ENCODE data around the gene BPNT1.
A peak's percentile ranks its signal among the peaks of the same experiment; 100 is the strongest.
"Not testable (repeated sequence)": the region's sequence is repeated elsewhere in the genome, so short reads cannot be mapped to it uniquely, and the experiment has no call there.

Gene BPNT1

DNA sequence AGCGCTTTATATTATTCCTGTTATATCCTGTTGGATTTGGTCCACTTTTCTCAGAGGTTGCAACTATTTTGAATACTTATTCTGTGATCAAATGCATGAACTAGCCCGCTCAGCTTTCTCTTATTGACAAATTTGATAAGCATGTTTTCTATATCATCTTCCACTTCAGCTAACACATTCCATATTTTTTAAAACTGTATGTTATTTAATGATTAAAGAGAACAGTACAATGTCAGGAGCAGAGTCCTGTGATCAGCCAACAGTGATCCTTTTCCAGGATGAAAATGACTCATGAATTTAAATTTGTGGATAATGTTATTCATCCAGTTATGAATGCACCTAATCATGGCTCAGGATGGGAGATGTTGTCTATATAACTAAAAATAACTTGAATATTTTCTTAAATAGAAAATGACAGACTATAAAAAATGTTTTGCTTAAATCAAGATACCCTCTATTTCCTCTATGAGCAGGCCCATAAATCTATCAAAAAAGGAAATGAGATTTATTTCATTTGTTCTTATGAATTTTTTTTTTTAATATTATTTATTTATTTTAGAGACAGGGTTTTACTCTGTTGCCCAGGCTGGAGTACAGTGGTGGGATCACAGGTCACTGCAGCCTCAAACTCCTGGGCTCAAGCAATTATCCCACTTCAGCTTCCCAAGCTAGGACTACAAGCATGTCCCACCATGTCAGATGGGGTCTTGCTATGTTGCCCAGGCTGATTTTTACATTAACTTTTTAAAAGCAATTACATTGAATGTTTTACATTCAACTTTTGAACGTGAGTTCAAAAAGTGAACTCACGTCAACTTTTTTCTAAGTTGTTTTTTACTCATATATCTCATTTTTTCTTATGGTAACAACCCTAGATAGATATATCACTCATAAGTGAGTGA is 12.5 kb downstream of the BPNT1 start:
- DNase-seq, result no peak

GRCh38 chr1:220067269-220068204 is 22.1 kb downstream of the BPNT1 start:
- DNase-seq, result no peak

DNA sequence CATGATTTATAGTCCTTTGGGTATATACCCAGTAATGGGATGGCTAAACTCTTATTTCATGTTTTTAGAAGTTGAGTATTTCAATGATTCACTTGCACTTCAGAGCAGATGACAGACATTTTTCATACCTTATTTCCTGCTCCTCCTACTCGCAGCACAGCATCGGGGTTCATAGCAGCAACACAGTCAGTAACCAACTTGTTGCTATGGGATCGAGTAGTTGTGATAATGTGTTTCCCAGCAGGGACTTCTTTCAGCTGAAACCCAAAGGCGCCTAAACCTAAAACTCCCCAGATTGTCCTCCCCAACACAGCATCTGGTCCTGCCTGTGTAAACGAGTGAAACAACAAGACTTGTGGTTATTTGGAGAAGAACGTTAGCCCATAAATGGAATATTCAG is 27.0 kb downstream of the BPNT1 start:
- no peak for DNase-seq

GRCh38 chr1:220060876-220061275 is 28.7 kb downstream of the BPNT1 start:
- DNase-seq, result no peak

DNA sequence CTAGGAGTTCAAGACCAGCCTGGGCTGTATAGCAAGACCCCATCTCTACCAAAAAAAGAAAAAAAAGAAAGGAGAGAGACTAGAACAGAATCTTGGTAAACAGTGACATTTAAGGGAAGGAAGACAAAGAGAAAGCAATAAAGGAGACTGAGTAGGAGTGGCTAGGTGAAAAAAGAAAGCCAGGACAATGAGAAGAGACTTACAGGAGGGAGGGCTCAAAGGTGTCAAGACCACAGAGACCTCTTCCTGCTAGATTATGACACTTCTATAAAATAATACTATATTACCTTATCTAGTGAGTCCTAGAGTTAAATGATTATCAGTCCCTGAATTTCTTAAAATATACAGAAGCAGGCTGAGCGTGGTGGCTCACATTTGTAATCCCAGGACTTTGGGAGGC is 33.2 kb downstream of the BPNT1 start:
- no peak for DNase-seq

DNA sequence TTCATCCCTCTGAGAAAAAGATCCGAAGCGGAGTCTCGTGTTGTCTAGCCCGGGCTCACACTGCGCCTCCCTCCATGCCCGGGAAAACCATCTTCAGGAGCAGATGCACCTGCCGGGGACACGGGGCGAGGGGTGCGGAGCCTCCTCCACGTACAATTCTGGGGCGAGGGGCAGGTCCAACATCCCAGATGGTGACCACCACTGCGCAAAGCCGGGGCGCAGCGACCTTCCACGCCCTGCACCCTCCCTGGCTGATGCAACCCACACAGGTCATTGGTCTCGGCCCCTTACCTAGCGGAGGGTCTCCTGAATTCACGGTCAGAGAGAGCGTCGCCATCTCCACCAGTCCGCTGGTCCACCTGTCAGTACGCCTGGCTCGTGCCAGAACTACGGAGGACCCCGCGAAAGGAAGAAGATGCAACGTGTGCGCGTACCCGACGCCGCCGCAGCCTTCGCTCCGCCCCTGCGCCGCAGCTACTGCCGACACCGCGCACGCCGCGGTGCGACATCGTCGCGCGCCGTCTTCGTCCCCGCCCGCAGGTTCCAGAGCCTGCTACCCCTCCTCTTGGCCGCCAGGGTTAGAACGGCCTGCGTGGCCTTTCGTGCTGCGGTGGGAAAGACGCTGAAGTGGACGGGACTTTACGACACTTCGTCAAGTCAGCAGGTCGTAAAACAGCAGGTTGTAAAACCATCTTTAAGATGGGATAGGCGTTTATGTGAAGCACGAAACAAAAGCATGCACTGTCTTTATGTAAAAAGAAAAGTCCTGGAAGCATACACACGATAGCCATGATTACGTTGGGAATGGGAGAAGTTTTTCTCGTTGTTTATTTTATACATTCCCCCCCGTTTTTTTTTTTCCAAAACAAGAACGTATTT is 43.3 kb downstream of the BPNT1 start, which contains the start of gene EPRS1:
Gene EPRS1 (minus strand): TSS at position 454 of the 879 bp plus-strand sequence. CDS start 117 bp downstream, at position 337.
- peak; percentile 97 for DNase-seq

- no peak for DNase-seq
Observed at GRCh38 chr1:220045356-220046051, 44.1 kb downstream of the BPNT1 start.

GRCh38 chr1:220044678-220045355 is 44.8 kb downstream of the BPNT1 start:
- DNase-seq, result no peak

DNA sequence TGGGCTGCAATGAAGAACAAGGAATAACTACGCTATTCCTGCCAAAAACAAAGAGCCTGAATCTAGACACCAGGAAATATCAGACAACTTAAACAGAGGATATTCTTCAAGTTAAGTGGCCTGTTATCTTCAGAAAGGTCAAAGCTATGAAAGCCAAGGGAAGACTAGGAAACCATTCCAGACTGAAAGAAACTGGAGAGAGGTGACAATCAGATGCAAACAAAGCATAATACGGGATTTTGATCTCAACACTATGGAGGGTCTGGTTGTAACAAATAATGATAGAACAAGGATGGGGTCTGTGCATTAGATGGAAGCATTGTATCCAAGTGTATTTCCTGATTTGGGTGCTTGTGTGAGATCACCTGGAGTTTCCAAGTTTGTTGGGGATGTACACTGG is 45.9 kb downstream of the BPNT1 start:
- no peak for DNase-seq

- no peak for DNase-seq
Observed at GRCh38 chr1:220040028-220040596, 49.5 kb downstream of the BPNT1 start.

GRCh38 chr1:220038640-220039039 is 50.9 kb downstream of the BPNT1 start:
- no peak for DNase-seq

- DNase-seq, result not testable (repeated sequence)
Observed at GRCh38 chr1:220037810-220038209, 51.8 kb downstream of the BPNT1 start.

GRCh38 chr1:220032911-220033310 is 56.7 kb downstream of the BPNT1 start:
- no peak for DNase-seq

- DNase-seq, result no peak
Observed at GRCh38 chr1:220031287-220031686, 58.3 kb downstream of the BPNT1 start.

DNA sequence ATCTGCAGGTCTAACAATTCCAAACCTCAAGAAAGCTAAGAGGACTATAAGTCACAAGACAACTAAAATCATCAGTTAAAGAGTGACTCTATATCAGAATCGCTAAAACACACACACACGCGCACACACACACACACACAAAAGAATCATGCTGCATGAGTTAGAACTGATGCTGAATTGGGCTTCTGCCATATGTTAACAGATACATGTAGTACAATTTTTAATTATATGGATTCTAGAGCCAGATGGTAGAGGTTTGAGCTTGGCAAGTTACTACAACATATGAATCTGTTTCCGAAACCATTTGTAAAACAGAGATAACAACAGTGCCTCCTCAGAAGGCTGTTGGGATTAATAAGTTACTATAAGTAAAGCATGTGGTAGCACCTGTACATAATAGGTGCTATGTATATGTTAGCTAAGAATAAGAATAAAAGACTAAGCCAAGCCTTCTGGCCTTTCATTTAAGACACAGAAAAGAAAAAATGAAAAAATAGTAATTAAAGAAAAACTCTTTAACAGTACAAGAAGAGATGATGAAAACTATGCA is 61.2 kb downstream of the BPNT1 start:
- DNase-seq, result no peak

GRCh38 chr1:220019071-220019470 is 70.5 kb downstream of the BPNT1 start:
- DNase-seq, result no peak

DNA sequence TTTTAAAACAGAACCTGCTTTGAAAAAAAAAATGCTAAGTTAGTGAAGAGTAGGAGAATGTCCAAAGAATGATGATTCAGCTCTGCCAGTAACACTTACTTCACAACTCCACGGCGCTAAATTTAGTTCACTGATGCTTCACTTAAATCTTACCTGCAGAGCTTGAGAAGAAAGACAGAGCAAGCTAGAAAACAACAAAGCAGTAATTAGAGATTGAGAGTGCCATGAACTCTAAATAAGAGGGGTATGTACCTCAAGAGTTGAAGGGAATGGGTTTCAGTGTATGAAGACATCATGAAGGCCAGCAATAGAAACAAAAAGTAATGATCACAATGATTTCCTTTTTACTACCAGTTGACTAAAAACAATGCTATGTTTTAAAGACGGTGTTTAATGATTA is 76.1 kb downstream of the BPNT1 start:
- no peak for DNase-seq

DNA sequence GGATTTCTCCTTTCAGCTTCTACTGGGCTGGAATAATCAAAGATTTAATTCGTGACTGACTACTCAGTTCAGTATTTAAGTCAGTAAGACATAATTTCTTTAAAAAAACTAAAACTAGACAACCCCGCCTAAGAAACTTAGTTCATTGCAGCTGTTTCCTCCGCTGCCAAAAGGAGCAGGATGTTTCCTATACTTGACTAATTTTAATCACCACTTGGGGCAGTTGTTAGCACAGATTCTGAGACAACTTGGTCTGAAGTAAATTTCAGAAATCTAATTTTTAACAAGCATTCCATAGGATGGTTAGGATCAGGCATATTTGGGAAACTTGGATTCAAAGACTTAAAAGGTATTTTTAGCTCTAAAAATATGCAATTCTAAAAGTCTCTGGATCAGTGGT is 77.3 kb downstream of the BPNT1 start:
- DNase-seq, result no peak

DNA sequence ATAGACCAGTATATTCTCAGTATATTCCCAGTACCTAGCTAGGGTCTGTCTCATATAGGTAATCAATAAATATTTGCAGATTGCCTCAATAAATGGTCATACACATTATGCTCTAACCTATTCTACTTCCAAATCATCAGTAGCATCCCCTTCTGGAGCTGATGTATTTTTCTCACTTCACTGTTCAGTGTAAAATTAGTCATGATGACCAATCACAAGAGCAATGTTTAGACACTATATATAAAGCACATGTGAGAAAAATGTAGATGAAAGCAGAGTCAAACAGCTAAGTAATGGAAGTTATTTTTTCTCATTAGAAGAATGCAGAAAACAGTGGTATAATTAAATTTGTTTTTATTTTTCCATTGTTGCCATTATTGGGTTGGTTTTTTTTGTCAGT is 78.0 kb downstream of the BPNT1 start:
- no peak for DNase-seq

Measured in NCI-H2029 (cell line).